ENCODE results near the gene FBXO7. TPM values are rescaled to one million over a fixed set of nuclear protein-coding genes. Genes with fewer than 3 reads are reported as not detected.

Gene FBXO7
- total RNA-seq, 1 experiment from 2014 or later: 85.1 TPM

GRCh38 chr22:32512267-32512982 is 37.8 kb downstream of the FBXO7 start:
- Mint-ChIP-seq H3K4me3 (ENCODE audit: unreplicated experiment) (no peak overlapping the region), H3K9me3 (ENCODE audit: unreplicated experiment) (no peaks in the 10 kb centered on the region), H3K27ac (ENCODE audit: unreplicated experiment) (no peak overlapping the region), H3K4me1 (ENCODE audit: low read depth, unreplicated experiment) (peaks cover 5% of the 10 kb centered on the region), H3K36me3 (ENCODE audit: insufficient read depth, unreplicated experiment) (no peaks in the 10 kb centered on the region), H3K27me3 (ENCODE audit: insufficient read depth, unreplicated experiment) (no peaks in the 10 kb centered on the region)
- no peak overlapping the region for H3K4me3 ChIP-seq (ENCODE audit: low read depth, low read length)
- POLR2A ChIA-PET: no interaction called here
- no peaks in the 10 kb centered on the region for H3K27me3 ChIP-seq (replicated peaks; ENCODE audit: control insufficient read depth, insufficient read depth, low read length)
- intact Hi-C loops (cut with micrococcal nuclease; ENCODE audit: unreplicated experiment): no loop called here
- no peaks in the 10 kb centered on the region for H3K4me1 ChIP-seq
- TF ChIP-seq CTCF (IDR thresholded peaks at IDR 0.05; ENCODE audit: insufficient read depth in 1 of 2, low read depth in 1 of 2, low read length in 1 of 2, severe bottlenecking in 1 of 2, unreplicated experiment in 1 of 2): no peak
- no peaks in the 10 kb centered on the region for H3K9me3 ChIP-seq
- CTCF ChIA-PET: no interaction called here
- no peak for DNase-seq
- no peaks in the 10 kb centered on the region for H3K36me3 ChIP-seq (ENCODE audit: control insufficient read depth, insufficient read depth, low read length)
- BruUV-seq (replicated peaks): no TSS peak

- H3K4me3 ChIP-seq (ENCODE audit: low read depth, low read length): no peak overlapping the region
- no peaks in the 10 kb centered on the region for H3K4me1 Mint-ChIP-seq (ENCODE audit: low read depth, unreplicated experiment)
- no peaks in the 10 kb centered on the region for H3K36me3 Mint-ChIP-seq (ENCODE audit: insufficient read depth, unreplicated experiment)
- no peaks in the 10 kb centered on the region for H3K36me3 ChIP-seq (ENCODE audit: control insufficient read depth, insufficient read depth, low read length)
- CTCF ChIA-PET: no interaction called here
- POLR2A ChIA-PET: no interaction called here
- H3K4me3 Mint-ChIP-seq (ENCODE audit: unreplicated experiment): no peak overlapping the region
- TF ChIP-seq CTCF (IDR thresholded peaks at IDR 0.05; ENCODE audit: insufficient read depth in 1 of 2, low read depth in 1 of 2, low read length in 1 of 2, severe bottlenecking in 1 of 2, unreplicated experiment in 1 of 2): no peak
- no peak for DNase-seq
- no peaks in the 10 kb centered on the region for H3K4me1 ChIP-seq
- no peaks in the 10 kb centered on the region for H3K27me3 ChIP-seq (replicated peaks; ENCODE audit: control insufficient read depth, insufficient read depth, low read length)
- intact Hi-C loops (cut with micrococcal nuclease; ENCODE audit: unreplicated experiment): no loop called here
- H3K9me3 Mint-ChIP-seq (ENCODE audit: unreplicated experiment): no peaks in the 10 kb centered on the region
- no peaks in the 10 kb centered on the region for H3K9me3 ChIP-seq
- H3K27me3 Mint-ChIP-seq (ENCODE audit: insufficient read depth, unreplicated experiment): no peaks in the 10 kb centered on the region
- BruUV-seq (replicated peaks): no TSS peak
- H3K27ac Mint-ChIP-seq (ENCODE audit: unreplicated experiment): no peak overlapping the region
Measured at GRCh38 chr22:32515084-32515483, 40.5 kb downstream of the FBXO7 start.

GRCh38 chr22:32517488-32517887 is 42.9 kb downstream of the FBXO7 start:
- ChIA-PET CTCF (interaction anchor here (0.5 kb wide), 1 partner anchor 18 kb away, joined by 3 read pairs; no protein-coding TSS in a partner anchor), POLR2A (no interaction called here)
- intact Hi-C loops (cut with micrococcal nuclease; ENCODE audit: unreplicated experiment): no loop called here
- no peaks in the 10 kb centered on the region for H3K4me1 ChIP-seq
- BruUV-seq (replicated peaks): no TSS peak
- no peaks in the 10 kb centered on the region for H3K27me3 ChIP-seq (replicated peaks; ENCODE audit: control insufficient read depth, insufficient read depth, low read length)
- H3K9me3 ChIP-seq: no peaks in the 10 kb centered on the region
- H3K36me3 Mint-ChIP-seq (ENCODE audit: insufficient read depth, unreplicated experiment): no peaks in the 10 kb centered on the region
- H3K36me3 ChIP-seq (ENCODE audit: control insufficient read depth, insufficient read depth, low read length): no peaks in the 10 kb centered on the region
- DNase-seq: no peak
- no peak overlapping the region for H3K4me3 Mint-ChIP-seq (ENCODE audit: unreplicated experiment)
- H3K9me3 Mint-ChIP-seq (ENCODE audit: unreplicated experiment): no peaks in the 10 kb centered on the region
- H3K27ac Mint-ChIP-seq (ENCODE audit: unreplicated experiment): no peak overlapping the region
- TF ChIP-seq CTCF (IDR thresholded peaks at IDR 0.05; ENCODE audit: insufficient read depth in 1 of 2, low read depth in 1 of 2, low read length in 1 of 2, severe bottlenecking in 1 of 2, unreplicated experiment in 1 of 2): no peak
- no peaks in the 10 kb centered on the region for H3K4me1 Mint-ChIP-seq (ENCODE audit: low read depth, unreplicated experiment)
- H3K4me3 ChIP-seq (ENCODE audit: low read depth, low read length): no peak overlapping the region
- no peaks in the 10 kb centered on the region for H3K27me3 Mint-ChIP-seq (ENCODE audit: insufficient read depth, unreplicated experiment)
